Loucy (cell line): ENCODE data around the gene ACTG1.

Source experiments
- H2AFZ ChIP-seq: fragments of 200-600 bp; sonication (generic); 2 replicates; pipeline ENCODE4 v1.6.0; 2016; ENCODE audit warnings: antibody characterized with exemption, mild to moderate bottlenecking, low read length, moderate library complexity
- H3F3A ChIP-seq: fragments of 200-600 bp; 2 replicates; pipeline ENCODE4 v1.6.0; 2016; ENCODE audit warnings: antibody characterized with exemption, low read depth, mild to moderate bottlenecking
- H3K27me3 ChIP-seq: fragments of 200-600 bp; sonication (generic); 2 replicates; pipeline ENCODE4 v1.6.1; 2014; ENCODE audit warnings: low read length, mild to moderate bottlenecking; ENCODE audit not compliant: insufficient read depth, poor library complexity, severe bottlenecking
- H3K36me3 ChIP-seq: fragments of 200-600 bp; sonication (generic); 2 replicates; pipeline ENCODE4 v1.6.1; 2016; ENCODE audit warnings: low read length; ENCODE audit not compliant: insufficient read depth
- H3K4me1 ChIP-seq: fragments of 200-600 bp; sonication (generic); 2 replicates; pipeline ENCODE4 v1.5.1; 2014; ENCODE audit warnings: low read length, mild to moderate bottlenecking; ENCODE audit not compliant: insufficient read depth, poor library complexity, severe bottlenecking
- H3K4me2 ChIP-seq: fragments of 200-600 bp; sonication (generic); 2 replicates; pipeline ENCODE4 v1.6.0; 2014; ENCODE audit warnings: antibody characterized with exemption, low read length, low read depth, mild to moderate bottlenecking; ENCODE audit not compliant: poor library complexity, severe bottlenecking
- H3K4me3 ChIP-seq: fragments of 200-600 bp; sonication (generic); 2 replicates; pipeline ENCODE4 v1.5.1; 2014; ENCODE audit warnings: low read length, mild to moderate bottlenecking, mixed read lengths; ENCODE audit not compliant: poor library complexity, severe bottlenecking
- H3K79me2 ChIP-seq: fragments of 200-600 bp; sonication (generic); 2 replicates; pipeline ENCODE4 v1.6.1; 2014; ENCODE audit warnings: low read length; ENCODE audit not compliant: insufficient read depth
- H3K9ac ChIP-seq: fragments of 200-600 bp; sonication (generic); 2 replicates; pipeline ENCODE4 v1.6.0; 2014; ENCODE audit warnings: mild to moderate bottlenecking, low read depth, low read length, moderate library complexity; ENCODE audit not compliant: poor library complexity, severe bottlenecking
- H3K9me2 ChIP-seq: fragments of 200-600 bp; sonication (generic); replicated peaks from 2 replicates; pipeline ENCODE4 v1.6.1; 2016; ENCODE audit warnings: low read depth, low read length, mixed read lengths
- H3K9me3 ChIP-seq: fragments of 200-600 bp; sonication (generic); 2 replicates; pipeline ENCODE4 v1.6.1; 2014; ENCODE audit warnings: mild to moderate bottlenecking, antibody characterized with exemption, low read length, low read depth; ENCODE audit not compliant: insufficient read depth
- H4K20me1 ChIP-seq: fragments of 200-600 bp; sonication (generic); 2 replicates; pipeline ENCODE4 v1.6.0; 2014; ENCODE audit warnings: antibody characterized with exemption, low read length, mild to moderate bottlenecking; ENCODE audit not compliant: insufficient read depth, poor library complexity, severe bottlenecking
- CTCF ChIP-seq: fragments of 200-600 bp; sonication (generic); conservative IDR thresholded peaks from 2 replicates; pipeline ENCODE4 v1.5.1; 2014; ENCODE audit warnings: mild to moderate bottlenecking, antibody characterized with exemption, low read length
- EZH2phosphoT487 ChIP-seq: fragments of 200-600 bp; IDR thresholded peaks from 2 replicates; pipeline ENCODE4 v1.6.1; 2018; ENCODE audit warnings: antibody characterized with exemption, mild to moderate bottlenecking, moderate library complexity, borderline replicate concordance

ACTG1 gene

GRCh38 chr17:81547614-81547982 lies 35.0 kb upstream of the ACTG1 start:
- peaks cover 30% of the 10 kb centered on the region; the same call in 1 of the 2 replicates for H3K36me3 ChIP-seq
- no peaks in the 10 kb centered on the region for H3K9me3 ChIP-seq
- peaks cover 24% of the 10 kb centered on the region for H3K4me1 ChIP-seq
- H3F3A ChIP-seq, result peaks cover 2% of the 10 kb centered on the region; the same call in 1 of the 2 replicates
- peaks cover 33% of the 10 kb centered on the region for H3K79me2 ChIP-seq
- no peaks in the 10 kb centered on the region for H3K27me3 ChIP-seq
- no peaks in the 10 kb centered on the region for H3K9me2 ChIP-seq
- H4K20me1 ChIP-seq, result peaks cover 18% of the 10 kb centered on the region
- no peak overlapping the region for H2AFZ ChIP-seq
- H3K4me3 ChIP-seq, result no peak overlapping the region
- no peak for TF ChIP-seq CTCF
- no peak for TF ChIP-seq EZH2phosphoT487
- H3K4me2 ChIP-seq, result no peak overlapping the region
- H3K9ac ChIP-seq, result no peak overlapping the region

GRCh38 chr17:81546906-81547613 lies 34.5 kb upstream of the ACTG1 start:
- Histone ChIP-seq H2AFZ (no peak overlapping the region), H4K20me1 (peaks cover 15% of the 10 kb centered on the region), H3K4me3 (no peak overlapping the region), H3K79me2 (peaks cover 32% of the 10 kb centered on the region), H3K27me3 (no peaks in the 10 kb centered on the region), H3K36me3 (peaks cover 30% of the 10 kb centered on the region; the same call in 1 of the 2 replicates), H3K4me2 (no peak overlapping the region), H3K9ac (no peak overlapping the region), H3K4me1 (peaks cover 24% of the 10 kb centered on the region), H3F3A (no peaks in the 10 kb centered on the region), H3K9me2 (no peaks in the 10 kb centered on the region), H3K9me3 (no peaks in the 10 kb centered on the region)
- TF ChIP-seq EZH2phosphoT487 (no peak), CTCF (no peak)

GRCh38 chr17:81545160-81545949 lies 32.8 kb upstream of the ACTG1 start:
- Histone ChIP-seq H3K9me3 (no peaks in the 10 kb centered on the region), H3K36me3 (peaks cover 31% of the 10 kb centered on the region; the same call in 1 of the 2 replicates), H4K20me1 (no peaks in the 10 kb centered on the region), H3F3A (no peaks in the 10 kb centered on the region), H3K79me2 (peaks cover 15% of the 10 kb centered on the region), H2AFZ (no peak overlapping the region), H3K4me1 (peaks cover 10% of the 10 kb centered on the region), H3K9ac (no peak overlapping the region), H3K4me2 (no peak overlapping the region), H3K9me2 (no peaks in the 10 kb centered on the region), H3K27me3 (no peaks in the 10 kb centered on the region), H3K4me3 (no peak overlapping the region)
- TF ChIP-seq EZH2phosphoT487 (no peak), CTCF (no peak)
